Pulmonary artery endothelial cell (primary cell): ENCODE results near the gene STRIP1. TPM values are rescaled to one million over a fixed set of nuclear protein-coding genes. Genes with fewer than 3 reads are reported as not detected.
"Not testable (repeated sequence)": the region's sequence is repeated elsewhere in the genome, so short reads cannot be mapped to it uniquely, and the experiment has no call there.

Experiments used
- DNase-seq: peaks from one replicate; pipeline ENCODE4 v3.0.0-alpha.2; 2011; ENCODE audit warnings: low read depth, low spot score
- total RNA-seq: library from RNA; depleted of rRNA; stranded (reverse); fragments of >200 nt; gene quantifications from 2 replicates; pipeline ENCODE4 v1.2.3, GENCODE V29; 2014

STRIP1 gene
- total RNA-seq, 1 donor from 2014 or later = 42.6 TPM

- no peak for DNase-seq
Measured at GRCh38 chr1:110067893-110068645, 33.6 kb downstream of the STRIP1 start.

GRCh38 chr1:110068646-110069403, 34.4 kb downstream of the STRIP1 start:
- DNase-seq = no peak

- no peak for DNase-seq
Measured at GRCh38 chr1:110069404-110070281, 35.2 kb downstream of the STRIP1 start.

GRCh38 chr1:110070282-110070669, 35.9 kb downstream of the STRIP1 start:
- no peak for DNase-seq

GRCh38 chr1:110070671-110071242, 36.3 kb downstream of the STRIP1 start, which contains the start of gene ALX3:
TSS of gene ALX3 (minus strand) at chr1:110070672. CDS start at chr1:110070612, 60 bp downstream.
- DNase-seq = no peak

- no peak for DNase-seq
Measured at GRCh38 chr1:110074166-110074565, 39.7 kb downstream of the STRIP1 start.

- no peak for DNase-seq
Measured at GRCh38 chr1:110076789-110077500, 42.5 kb downstream of the STRIP1 start.

- DNase-seq = not testable (repeated sequence)
Measured at GRCh38 chr1:110079995-110080394, 45.6 kb downstream of the STRIP1 start.

- no peak for DNase-seq
Measured at GRCh38 chr1:110081061-110081460, 46.6 kb downstream of the STRIP1 start.

- no peak for DNase-seq
Measured at GRCh38 chr1:110082477-110082876, 48.1 kb downstream of the STRIP1 start.

- DNase-seq = no peak
Measured at GRCh38 chr1:110083061-110083865, 48.8 kb downstream of the STRIP1 start.

GRCh38 chr1:110083866-110084226, 49.4 kb downstream of the STRIP1 start:
- DNase-seq = no peak

GRCh38 chr1:110084227-110085078, 50.0 kb downstream of the STRIP1 start:
- DNase-seq = no peak

- no peak for DNase-seq
Measured at GRCh38 chr1:110085671-110086070, 51.2 kb downstream of the STRIP1 start.

GRCh38 chr1:110086961-110087360, 52.5 kb downstream of the STRIP1 start:
- no peak for DNase-seq

GRCh38 chr1:110087812-110088738, 53.7 kb downstream of the STRIP1 start:
- peak; percentile 17 for DNase-seq

- DNase-seq = no peak
Measured at GRCh38 chr1:110088739-110089316, 54.4 kb downstream of the STRIP1 start.
